Mononuclear cell (primary cell): Measurements from ENCODE around the gene AKR1B1. TPM values are rescaled to one million over a fixed set of nuclear protein-coding genes. Genes with fewer than 3 reads are reported as not detected.

Source experiments
- H3K27me3 ChIP-seq: 2 replicates; pipeline ENCODE4 v1.6.0; 2011; ENCODE audit warnings: low read length, control low read depth; ENCODE audit not compliant: insufficient read depth
- H3K4me1 ChIP-seq: 2 replicates; pipeline ENCODE4 v1.5.1; 2011; ENCODE audit warnings: mild to moderate bottlenecking, low read length, control low read depth; ENCODE audit not compliant: insufficient read depth
- H3K4me3 ChIP-seq: 2 replicates; pipeline ENCODE4 v1.5.1; 2011; ENCODE audit warnings: mild to moderate bottlenecking, low read length, moderate library complexity
- H3K9me3 ChIP-seq: 2 replicates; pipeline ENCODE4 v1.5.1; 2011; ENCODE audit warnings: low read depth, mild to moderate bottlenecking, control low read depth, low read length
- total RNA-seq: library from RNA; depleted of rRNA; stranded (reverse); fragments of >200 nt; gene quantifications from one replicate; pipeline ENCODE4 v1.2.3, GENCODE V29; 2012

AKR1B1 gene
- total RNA-seq, 1 donor: 39.7 TPM

GRCh38 chr7:134478707-134479106, 19.8 kb upstream of the AKR1B1 start:
- H3K4me1 ChIP-seq: no peaks in the 10 kb centered on the region
- no peaks in the 10 kb centered on the region for H3K9me3 ChIP-seq
- peaks cover 4% of the 10 kb centered on the region for H3K27me3 ChIP-seq
- H3K4me3 ChIP-seq: no peak overlapping the region

GRCh38 chr7:134477954-134478353, 19.1 kb upstream of the AKR1B1 start:
- Histone ChIP-seq H3K4me1 (no peaks in the 10 kb centered on the region), H3K27me3 (peaks cover 4% of the 10 kb centered on the region), H3K4me3 (no peak overlapping the region), H3K9me3 (no peaks in the 10 kb centered on the region)

- Histone ChIP-seq H3K9me3 (no peaks in the 10 kb centered on the region), H3K27me3 (peaks cover 4% of the 10 kb centered on the region), H3K4me3 (no peak overlapping the region), H3K4me1 (no peaks in the 10 kb centered on the region)
Measured at GRCh38 chr7:134476044-134476443, 17.1 kb upstream of the AKR1B1 start.

GRCh38 chr7:134474828-134475227, 15.9 kb upstream of the AKR1B1 start:
- no peaks in the 10 kb centered on the region for H3K9me3 ChIP-seq
- H3K27me3 ChIP-seq: peaks cover 4% of the 10 kb centered on the region
- no peaks in the 10 kb centered on the region for H3K4me1 ChIP-seq
- no peak overlapping the region for H3K4me3 ChIP-seq

- peaks cover 4% of the 10 kb centered on the region for H3K27me3 ChIP-seq
- no peaks in the 10 kb centered on the region for H3K9me3 ChIP-seq
- no peaks in the 10 kb centered on the region for H3K4me1 ChIP-seq
- no peak overlapping the region for H3K4me3 ChIP-seq
Measured at GRCh38 chr7:134473861-134474291, 15.0 kb upstream of the AKR1B1 start.

GRCh38 chr7:134472572-134473244, 13.8 kb upstream of the AKR1B1 start:
- H3K9me3 ChIP-seq: no peaks in the 10 kb centered on the region
- peaks cover 4% of the 10 kb centered on the region for H3K27me3 ChIP-seq
- no peak overlapping the region for H3K4me3 ChIP-seq
- H3K4me1 ChIP-seq: no peaks in the 10 kb centered on the region

- no peaks in the 10 kb centered on the region for H3K4me1 ChIP-seq
- no peak overlapping the region for H3K4me3 ChIP-seq
Measured at GRCh38 chr7:134470864-134471263, 12.0 kb upstream of the AKR1B1 start.

GRCh38 chr7:134469622-134470021, 10.7 kb upstream of the AKR1B1 start:
- Histone ChIP-seq H3K27me3 (no peaks in the 10 kb centered on the region), H3K4me3 (no peak overlapping the region), H3K9me3 (peaks cover 13% of the 10 kb centered on the region), H3K4me1 (no peaks in the 10 kb centered on the region)

More at GRCh38 chr7:134470864-134471263, 12.0 kb upstream of the AKR1B1 start:
- H3K9me3 ChIP-seq: peaks cover under 1% of the 10 kb centered on the region
- H3K27me3 ChIP-seq: peaks cover 4% of the 10 kb centered on the region

GRCh38 chr7:134468475-134468874, 9.6 kb upstream of the AKR1B1 start:
- H3K27me3 ChIP-seq: no peaks in the 10 kb centered on the region
- H3K4me3 ChIP-seq: no peak overlapping the region
- H3K9me3 ChIP-seq: peaks cover 20% of the 10 kb centered on the region
- H3K4me1 ChIP-seq: no peaks in the 10 kb centered on the region

- Histone ChIP-seq H3K4me3 (no peak overlapping the region), H3K9me3 (peaks cover 20% of the 10 kb centered on the region), H3K27me3 (no peaks in the 10 kb centered on the region), H3K4me1 (no peaks in the 10 kb centered on the region)
Measured at GRCh38 chr7:134468054-134468453, 9.2 kb upstream of the AKR1B1 start.

- Histone ChIP-seq H3K9me3 (peaks cover 20% of the 10 kb centered on the region), H3K4me3 (no peak overlapping the region), H3K27me3 (no peaks in the 10 kb centered on the region), H3K4me1 (no peaks in the 10 kb centered on the region)
Measured at GRCh38 chr7:134465491-134465890, 6.6 kb upstream of the AKR1B1 start.

GRCh38 chr7:134464496-134464895, 5.6 kb upstream of the AKR1B1 start:
- Histone ChIP-seq H3K27me3 (no peaks in the 10 kb centered on the region), H3K4me1 (peaks cover 2% of the 10 kb centered on the region), H3K9me3 (peaks cover 20% of the 10 kb centered on the region), H3K4me3 (no peak overlapping the region)

- Histone ChIP-seq H3K4me3 (no peak overlapping the region), H3K4me1 (peaks cover 7% of the 10 kb centered on the region), H3K27me3 (no peaks in the 10 kb centered on the region), H3K9me3 (peaks cover 20% of the 10 kb centered on the region)
Measured at GRCh38 chr7:134463751-134464150, 4.9 kb upstream of the AKR1B1 start.

- peaks cover 16% of the 10 kb centered on the region for H3K4me1 ChIP-seq
- peaks cover 20% of the 10 kb centered on the region for H3K9me3 ChIP-seq
- no peak overlapping the region for H3K4me3 ChIP-seq
- H3K27me3 ChIP-seq: no peaks in the 10 kb centered on the region
Measured at GRCh38 chr7:134462337-134462925, 3.5 kb upstream of the AKR1B1 start.

GRCh38 chr7:134461916-134462315, 3.0 kb upstream of the AKR1B1 start:
- peaks cover 20% of the 10 kb centered on the region for H3K9me3 ChIP-seq
- H3K4me3 ChIP-seq: no peak overlapping the region
- no peaks in the 10 kb centered on the region for H3K27me3 ChIP-seq
- peaks cover 17% of the 10 kb centered on the region for H3K4me1 ChIP-seq

- peaks cover 20% of the 10 kb centered on the region for H3K4me1 ChIP-seq
- H3K9me3 ChIP-seq: peaks cover 11% of the 10 kb centered on the region
- H3K4me3 ChIP-seq: no peak overlapping the region
- H3K27me3 ChIP-seq: no peaks in the 10 kb centered on the region
Measured at GRCh38 chr7:134459981-134460380, 1.1 kb upstream of the AKR1B1 start.
